Endodermal cell (in vitro differentiated cells): ENCODE measurements around the gene PSORS1C2. TPM values are rescaled to one million over a fixed set of nuclear protein-coding genes. Genes with fewer than 3 reads are reported as not detected.

ENCODE experiments used
- DNase-seq: peaks from one replicate; pipeline ENCODE4 v3.0.0-alpha.2; 2017
- H3K27ac ChIP-seq: 2 replicates; pipeline ENCODE4 v1.5.1; 2013; ENCODE audit warnings: mild to moderate bottlenecking, low read depth, low read length, moderate library complexity
- H3K27me3 ChIP-seq: 2 replicates; pipeline ENCODE4 v1.6.1; 2013; ENCODE audit warnings: mild to moderate bottlenecking, low read length, moderate library complexity; ENCODE audit not compliant: insufficient read depth, control insufficient read depth, poor library complexity, severe bottlenecking
- H3K36me3 ChIP-seq: 2 replicates; pipeline ENCODE4 v1.7.0; 2013; ENCODE audit warnings: mild to moderate bottlenecking, low read length, moderate library complexity; ENCODE audit not compliant: control insufficient read depth, insufficient read depth
- H3K4me1 ChIP-seq: one replicate; pipeline ENCODE4 v1.7.0; 2013; ENCODE audit warnings: low read length; ENCODE audit not compliant: control insufficient read depth, insufficient read depth
- H3K4me3 ChIP-seq: 2 replicates; pipeline ENCODE4 v1.5.1; 2013; ENCODE audit warnings: mild to moderate bottlenecking, low read length, moderate library complexity
- H3K9ac ChIP-seq: 2 replicates; pipeline ENCODE4 v1.6.1; 2013; ENCODE audit warnings: mild to moderate bottlenecking, low read length, moderate library complexity; ENCODE audit not compliant: poor library complexity, severe bottlenecking; ENCODE audit errors: extremely low read depth
- H3K9me3 ChIP-seq: 2 replicates; pipeline ENCODE4 v1.6.1; 2013; ENCODE audit warnings: mild to moderate bottlenecking, low read length, moderate library complexity; ENCODE audit not compliant: control insufficient read depth
- H3K27ac Mint-ChIP-seq: 2 replicates; pipeline ENCODE4 v1.8.0; 2020; ENCODE audit warnings: mixed read lengths
- H3K27me3 Mint-ChIP-seq: 2 replicates; pipeline ENCODE4 v1.8.0; 2021; ENCODE audit warnings: mild to moderate bottlenecking, mixed read lengths; ENCODE audit not compliant: insufficient read depth
- H3K36me3 Mint-ChIP-seq: 2 replicates; pipeline ENCODE4 v1.8.0; 2020; ENCODE audit warnings: low read depth, mixed read lengths
- H3K4me1 Mint-ChIP-seq: 2 replicates; pipeline ENCODE4 v1.8.0; 2020; ENCODE audit warnings: mixed read lengths
- H3K4me3 Mint-ChIP-seq: 2 replicates; pipeline ENCODE4 v1.8.0; 2020; ENCODE audit warnings: mild to moderate bottlenecking, moderate library complexity, mixed read lengths
- H3K9me3 Mint-ChIP-seq: 2 replicates; pipeline ENCODE4 v1.8.0; 2020; ENCODE audit warnings: mild to moderate bottlenecking, mixed read lengths
- WGBS, 2 experiments: methylation state at CpG; one replicate each; pipeline versions ENCODE4 v1.1.5 to v1.1.7; 2013; ENCODE audit warnings: missing lambda C conversion rate in 2 of 2, mixed read lengths in 1 of 2; ENCODE audit not compliant: insufficient coverage in 1 of 2, insufficient read length in 1 of 2; 5-methylcytosine and 5-hydroxymethylcytosine counted together
- total RNA-seq, 2 donors: library from RNA; stranded (reverse); fragmentation: NEBNext Ultra II Directional in 1 of 2; extraction: Animal tissue kit (Norgen Biotek cat#: 25700) in 1 of 2; gene quantifications; 2 replicates in 1 of 2; 3 replicates in 1 of 2; pipeline ENCODE4 v1.2.1, GENCODE V29; 2021
- TF ChIP-seq, protein P1 (sequence below): fragments of 200-600 bp; sonication (generic); conservative IDR thresholded peaks from 2 replicates; pipeline ENCODE4 v1.5.0; 2021; ENCODE audit warnings: antibody characterized with exemption, mild to moderate bottlenecking

The PSORS1C2 gene
- total RNA-seq, 2 donors from 2014 or later = not detected

DNA sequence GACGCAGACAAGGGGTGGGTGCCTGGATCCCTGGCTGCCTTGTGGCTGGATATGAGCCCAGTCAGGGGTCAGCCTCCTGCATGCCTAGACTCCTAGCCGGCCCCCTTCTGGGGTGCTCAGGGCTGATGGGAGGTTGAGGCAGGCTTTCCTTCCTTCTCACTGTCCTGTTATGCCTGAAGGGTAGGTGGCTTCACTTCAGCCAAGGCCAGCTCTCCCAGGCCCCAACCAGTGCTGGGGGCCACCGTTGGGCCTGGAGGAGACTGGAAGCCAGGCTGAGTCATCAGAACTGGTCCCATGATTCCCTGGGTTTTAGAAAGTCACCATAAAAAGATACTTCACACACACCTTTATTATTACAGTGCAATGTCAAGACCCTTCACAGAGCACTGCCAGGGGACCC lies 34.5 kb upstream of the PSORS1C2 start:
- peaks cover 41% of the 10 kb centered on the region for H3K4me1 Mint-ChIP-seq

DNA sequence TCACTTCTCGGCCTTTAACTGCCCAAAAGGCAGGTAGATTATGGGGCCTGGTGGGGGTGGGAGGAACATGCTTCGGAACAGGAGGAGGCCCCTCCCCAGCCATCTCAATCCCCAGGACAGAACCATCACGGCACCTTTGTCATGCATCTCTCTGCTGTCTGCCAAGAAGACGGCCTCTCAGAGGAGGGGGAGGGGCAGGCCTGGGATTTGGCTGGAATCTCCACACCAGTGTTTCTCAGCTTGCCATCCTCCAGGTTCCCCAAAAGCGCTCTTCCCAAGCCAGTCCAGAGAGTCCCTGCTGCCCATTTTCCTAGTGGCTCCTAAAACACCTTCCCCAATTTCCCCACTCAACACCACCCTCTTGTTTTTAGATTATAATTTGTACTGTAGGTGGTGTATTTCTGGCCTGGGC lies 34.1 kb upstream of the PSORS1C2 start:
- H3K36me3 ChIP-seq = no peaks in the 10 kb centered on the region
- H3K4me3 Mint-ChIP-seq = peak overlapping the region; percentile 67
- H3K27me3 ChIP-seq = no peaks in the 10 kb centered on the region
- H3K27me3 Mint-ChIP-seq = peaks cover 5% of the 10 kb centered on the region
- H3K9ac ChIP-seq = no peak overlapping the region
- H3K4me1 ChIP-seq = peaks cover 19% of the 10 kb centered on the region
- peak overlapping the region; percentile 38 for H3K27ac ChIP-seq
- WGBS, 2 experiments = 45 to 80% methylated on average over 1 to 5 of the region's 5 CpGs
- TF ChIP-seq, protein P1, sequence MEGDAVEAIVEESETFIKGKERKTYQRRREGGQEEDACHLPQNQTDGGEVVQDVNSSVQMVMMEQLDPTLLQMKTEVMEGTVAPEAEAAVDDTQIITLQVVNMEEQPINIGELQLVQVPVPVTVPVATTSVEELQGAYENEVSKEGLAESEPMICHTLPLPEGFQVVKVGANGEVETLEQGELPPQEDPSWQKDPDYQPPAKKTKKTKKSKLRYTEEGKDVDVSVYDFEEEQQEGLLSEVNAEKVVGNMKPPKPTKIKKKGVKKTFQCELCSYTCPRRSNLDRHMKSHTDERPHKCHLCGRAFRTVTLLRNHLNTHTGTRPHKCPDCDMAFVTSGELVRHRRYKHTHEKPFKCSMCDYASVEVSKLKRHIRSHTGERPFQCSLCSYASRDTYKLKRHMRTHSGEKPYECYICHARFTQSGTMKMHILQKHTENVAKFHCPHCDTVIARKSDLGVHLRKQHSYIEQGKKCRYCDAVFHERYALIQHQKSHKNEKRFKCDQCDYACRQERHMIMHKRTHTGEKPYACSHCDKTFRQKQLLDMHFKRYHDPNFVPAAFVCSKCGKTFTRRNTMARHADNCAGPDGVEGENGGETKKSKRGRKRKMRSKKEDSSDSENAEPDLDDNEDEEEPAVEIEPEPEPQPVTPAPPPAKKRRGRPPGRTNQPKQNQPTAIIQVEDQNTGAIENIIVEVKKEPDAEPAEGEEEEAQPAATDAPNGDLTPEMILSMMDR = no peak
- H3K27ac Mint-ChIP-seq = peak overlapping the region; percentile 83
- H3K9me3 Mint-ChIP-seq = no peaks in the 10 kb centered on the region
- H3K36me3 Mint-ChIP-seq = no peaks in the 10 kb centered on the region
- H3K4me1 Mint-ChIP-seq = peaks cover 41% of the 10 kb centered on the region
- H3K9me3 ChIP-seq = no peaks in the 10 kb centered on the region
- peak; percentile 97 for DNase-seq
- no peak overlapping the region for H3K4me3 ChIP-seq

More for the DNA sequence above, 34.5 kb upstream of the PSORS1C2 start:
- Histone ChIP-seq H3K4me3 (no peak overlapping the region), H3K9ac (no peak overlapping the region), H3K4me1 (peaks cover 19% of the 10 kb centered on the region), H3K36me3 (no peaks in the 10 kb centered on the region), H3K27ac (peak overlapping the region; percentile 38), H3K9me3 (no peaks in the 10 kb centered on the region), H3K27me3 (no peaks in the 10 kb centered on the region)
- peak overlapping the region; percentile 67 for H3K4me3 Mint-ChIP-seq
- no peaks in the 10 kb centered on the region for H3K36me3 Mint-ChIP-seq
- H3K27me3 Mint-ChIP-seq = peaks cover 5% of the 10 kb centered on the region
- 55 to 60% methylated on average over 1 to 3 of the region's 3 CpGs for WGBS, 2 experiments
- H3K9me3 Mint-ChIP-seq = no peaks in the 10 kb centered on the region
- no peak for DNase-seq
- peak overlapping the region; percentile 83 for H3K27ac Mint-ChIP-seq
- TF ChIP-seq, protein P1 = no peak

DNA sequence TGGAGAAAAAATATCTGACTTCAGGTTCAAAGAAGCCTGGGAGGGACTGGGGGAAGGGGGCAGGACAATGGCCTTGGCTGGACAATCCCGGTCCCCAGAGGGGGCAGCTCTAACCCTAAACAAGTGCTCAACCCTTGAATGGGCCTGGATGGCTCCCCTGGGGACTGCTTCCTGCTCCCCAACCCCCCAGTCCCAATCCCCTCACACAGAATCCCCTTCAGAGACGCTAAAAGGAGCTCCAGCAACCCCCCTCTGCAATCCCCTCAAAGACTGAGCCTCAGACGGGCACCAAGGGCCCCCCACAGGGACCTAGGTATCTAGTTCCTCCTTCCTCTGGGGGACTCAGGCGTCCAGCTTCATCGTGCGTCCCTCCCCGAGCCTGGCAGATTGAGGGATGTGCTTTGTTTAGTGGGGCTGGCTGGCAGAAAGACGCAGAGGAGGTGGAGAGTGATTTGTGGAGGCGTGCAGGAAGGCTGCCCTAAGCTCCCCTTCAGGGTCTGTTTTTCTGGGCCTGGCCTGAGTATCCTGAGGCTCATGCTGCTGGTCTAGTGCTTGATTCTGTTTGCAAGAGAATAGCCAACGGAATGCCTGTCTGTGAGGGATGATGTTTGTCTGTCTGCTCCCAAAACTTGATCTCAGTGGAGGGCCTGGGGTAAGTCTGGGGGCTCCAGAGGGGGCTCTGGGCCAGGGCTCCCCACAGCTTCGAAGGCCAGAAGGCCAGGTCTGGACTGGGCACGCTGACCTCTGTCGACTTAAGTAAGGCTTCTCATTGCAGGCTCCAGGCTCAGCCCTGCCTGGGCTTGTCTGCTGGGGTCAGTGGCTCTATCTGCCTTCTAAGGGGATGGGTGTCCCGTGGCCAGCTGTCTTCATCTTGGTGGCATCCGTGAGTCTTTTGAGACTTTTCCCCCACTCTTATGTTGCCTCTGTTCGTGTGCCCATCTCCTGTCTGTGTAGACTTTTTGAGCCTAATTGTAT lies 33.4 kb upstream of the PSORS1C2 start:
- Histone ChIP-seq H3K36me3 (no peaks in the 10 kb centered on the region), H3K4me3 (no peak overlapping the region), H3K4me1 (peaks cover 19% of the 10 kb centered on the region), H3K9ac (no peak overlapping the region), H3K27ac (peak overlapping the region; percentile 64), H3K9me3 (no peaks in the 10 kb centered on the region), H3K27me3 (no peaks in the 10 kb centered on the region)
- peak; percentile 96 for DNase-seq
- Mint-ChIP-seq H3K27me3 (peaks cover 5% of the 10 kb centered on the region), H3K36me3 (peaks cover 3% of the 10 kb centered on the region), H3K4me3 (peak overlapping the region; percentile 67), H3K4me1 (peaks cover 44% of the 10 kb centered on the region), H3K9me3 (no peaks in the 10 kb centered on the region), H3K27ac (peak overlapping the region; percentile 83)
- TF ChIP-seq, protein P1 = no peak
- WGBS, 2 experiments = 11 to 28% methylated on average over 4 to 16 of the region's 16 CpGs
